HEK293 (cell line): ENCODE results near the gene VPS9D1.

ENCODE experiments used
- CTCF ChIA-PET: fragments of 350-600 bp; formaldehyde crosslinking; extraction: SDS; loops from one replicate; lab custom pipeline; 2021; ENCODE audit warnings: antibody characterized with exemption; lab: Yijun Ruan, JAX
- POLR2A ChIA-PET: fragments of 300-600 bp; formaldehyde crosslinking; extraction: SDS; loops from one replicate; lab custom pipeline; 2020; ENCODE audit warnings: antibody characterized with exemption, inconsistent platforms; lab: Yijun Ruan, JAX
- H3K27ac ChIP-seq: fragments of 200-500 bp; sonication (Bioruptor generic); 2 replicates; pipeline ENCODE4 v1.5.1; 2014; ENCODE audit warnings: low read depth, low read length, control low read depth, inconsistent platforms; ENCODE audit errors: extremely low read depth
- H3K36me3 ChIP-seq, 2 experiments: fragments of 200-500 bp in 1 of 2; sonication (Bioruptor generic) in 1 of 2; 1 replicate in 1 of 2; 2 replicates in 1 of 2; pipeline ENCODE4 v1.5.1; 2014 to 2017; ENCODE audit warnings: inconsistent platforms in 2 of 2, low read length in 2 of 2; ENCODE audit not compliant: control insufficient read depth in 2 of 2, insufficient read depth in 1 of 2
- H3K4me1 ChIP-seq: fragments of 200-500 bp; sonication (Bioruptor generic); 2 replicates; pipeline ENCODE4 v1.5.1; 2014; ENCODE audit warnings: mild to moderate bottlenecking, low read length, inconsistent platforms; ENCODE audit not compliant: control insufficient read depth, insufficient read depth
- H3K4me3 ChIP-seq: 2 replicates; pipeline ENCODE4 v1.5.1; 2011; ENCODE audit warnings: low read depth, mild to moderate bottlenecking, control low read depth, low read length, moderate library complexity
- H3K9me3 ChIP-seq: fragments of 200-500 bp; sonication (Bioruptor generic); 2 replicates; pipeline ENCODE4 v1.5.1; 2014; ENCODE audit warnings: low read depth, low read length, inconsistent platforms; ENCODE audit not compliant: control insufficient read depth, insufficient read depth
- FEZF1 ChIP-seq: fragments of 450-650 bp; formaldehyde crosslinking; IDR thresholded peaks from 2 replicates; pipeline ENCODE4 v1.5.1; 2016; ENCODE audit warnings: missing biosample characterization, missing genetic modification characterization
- GLI4 ChIP-seq: fragments of 450-650 bp; formaldehyde crosslinking; IDR thresholded peaks from 2 replicates; pipeline ENCODE4 v1.5.1; 2016; ENCODE audit warnings: missing biosample characterization, missing genetic modification characterization
- GLIS1 ChIP-seq: fragments of 450-650 bp; formaldehyde crosslinking; IDR thresholded peaks from 2 replicates; pipeline ENCODE4 v1.5.1; 2016; ENCODE audit warnings: missing biosample characterization, missing genetic modification characterization
- MEIS1 ChIP-seq: sonication (generic); formaldehyde crosslinking; IDR thresholded peaks from 2 replicates; pipeline ENCODE4 v1.8.1; 2022; ENCODE audit warnings: missing genetic modification reagents, mild to moderate bottlenecking, borderline replicate concordance
- PRDM2 ChIP-seq: fragments of 450-650 bp; formaldehyde crosslinking; IDR thresholded peaks from 2 replicates; pipeline ENCODE4 v1.5.1; 2016; ENCODE audit warnings: missing biosample characterization, missing genetic modification characterization, borderline replicate concordance
- SP7 ChIP-seq: fragments of 450-650 bp; formaldehyde crosslinking; IDR thresholded peaks from 2 replicates; pipeline ENCODE4 v1.5.1; 2016; ENCODE audit warnings: missing biosample characterization, missing genetic modification characterization
- TSHZ1 ChIP-seq: fragments of 450-650 bp; formaldehyde crosslinking; IDR thresholded peaks from 2 replicates; pipeline ENCODE4 v1.5.1; 2016; ENCODE audit warnings: missing biosample characterization, missing genetic modification characterization, borderline replicate concordance
- ZBTB11 ChIP-seq: fragments of 450-650 bp; formaldehyde crosslinking; conservative IDR thresholded peaks from 2 replicates; pipeline ENCODE4 v1.5.1; 2016; ENCODE audit warnings: low read depth, missing biosample characterization, missing genetic modification characterization
- ZEB2 ChIP-seq: fragments of 450-650 bp; formaldehyde crosslinking; IDR thresholded peaks from 2 replicates; pipeline ENCODE4 v1.5.1; 2016; ENCODE audit warnings: missing biosample characterization, missing genetic modification characterization
- ZNF148 ChIP-seq: fragments of 450-650 bp; formaldehyde crosslinking; IDR thresholded peaks from 2 replicates; pipeline ENCODE4 v1.5.0; 2017; ENCODE audit warnings: missing biosample characterization, missing genetic modification characterization, borderline replicate concordance
- ZNF157 ChIP-seq: fragments of 450-650 bp; formaldehyde crosslinking; IDR thresholded peaks from 2 replicates; pipeline ENCODE4 v1.5.1; 2016; ENCODE audit warnings: missing biosample characterization, missing genetic modification characterization
- ZNF391 ChIP-seq: fragments of 450-650 bp; formaldehyde crosslinking; IDR thresholded peaks from 2 replicates; pipeline ENCODE4 v1.5.1; 2016; ENCODE audit warnings: low read depth, missing biosample characterization, missing genetic modification characterization, borderline replicate concordance
- ZNF596 ChIP-seq: fragments of 450-650 bp; IDR thresholded peaks from 2 replicates; pipeline ENCODE4 v1.5.0; 2018; ENCODE audit warnings: missing biosample characterization, mild to moderate bottlenecking, missing genetic modification characterization, moderate library complexity
- ZNF600 ChIP-seq: fragments of 450-650 bp; formaldehyde crosslinking; IDR thresholded peaks from 2 replicates; pipeline ENCODE4 v1.5.1; 2016; ENCODE audit warnings: missing biosample characterization, missing genetic modification characterization
- ZNF768 ChIP-seq: fragments of 450-650 bp; formaldehyde crosslinking; IDR thresholded peaks from 2 replicates; pipeline ENCODE4 v1.5.1; 2018; ENCODE audit warnings: missing biosample characterization, mild to moderate bottlenecking, missing genetic modification characterization
- ZSCAN18 ChIP-seq: fragments of 450-650 bp; formaldehyde crosslinking; IDR thresholded peaks from 2 replicates; pipeline ENCODE4 v1.5.1; 2016; ENCODE audit warnings: missing biosample characterization, missing genetic modification characterization

Gene VPS9D1

GRCh38 chr16:89700649-89701424 is 19.9 kb downstream of the VPS9D1 start (continued):
- TF ChIP-seq ZNF596 (tag by site-specific recombination) (0 out of 2 replicates have a peak, but pooled peaks have one; percentile 22), PRDM2 (tag by site-specific recombination) (no peak)

GRCh38 chr16:89700100-89700648 is 20.5 kb downstream of the VPS9D1 start:
- no peaks in the 10 kb centered on the region for H3K9me3 ChIP-seq
- peaks cover 8% of the 10 kb centered on the region for H3K4me1 ChIP-seq
- POLR2A ChIA-PET: interaction anchor here (0.7 to 2.5 kb wide), 12 partner anchors 9 to 222 kb away, joined by 3 to 17 read pairs (median 4); partner anchors contain the start of genes CDK10, SPG7, TCF25 and VPS9D1
- CTCF ChIA-PET: interaction anchor here (0.6 to 2.2 kb wide), 12 partner anchors 8 to 320 kb away, joined by 3 to 12 read pairs (median 3); no protein-coding TSS in a partner anchor
- H3K36me3 ChIP-seq: peaks cover 0 to 35% of the 10 kb centered on the region in 2 experiments; a peak in 2 of 3 replicates
- peak overlapping the region; percentile 65 for H3K27ac ChIP-seq
- H3K4me3 ChIP-seq: peak overlapping the region; percentile 68
- TF ChIP-seq ZSCAN18 (tag by site-specific recombination) (no peak), ZNF148 (tag by site-specific recombination) (peak; percentile 31; the same call in 1 of the 2 replicates), ZEB2 (tag by site-specific recombination) (peak; percentile 98), GLIS1 (tag by site-specific recombination) (peak; percentile 82), ZNF391 (tag by site-specific recombination) (0 out of 2 replicates have a peak, but pooled peaks have one; percentile 32), TSHZ1 (tag by site-specific recombination) (peak; percentile 63; the same call in 1 of the 2 replicates), ZNF600 (tag by site-specific recombination) (0 out of 2 replicates have a peak, but pooled peaks have one; percentile 51), FEZF1 (peak; percentile 26; the same call in 1 of the 2 replicates), MEIS1 (CRISPR knock-in tag) (no peak), ZNF157 (tag by site-specific recombination) (no peak), SP7 (tag by site-specific recombination) (peak; percentile 89), GLI4 (tag by site-specific recombination) (no peak), ZNF768 (no peak), ZBTB11 (tag by site-specific recombination) (0 out of 2 replicates have a peak, but pooled peaks have one; percentile 18)
